SH-SY5Y (cell line): ENCODE measurements around the gene SV2B.

ENCODE experiments used
- GATA2 ChIP-seq: IDR thresholded peaks from 2 replicates; pipeline ENCODE4 v1.6.1; 2011; ENCODE audit warnings: mild to moderate bottlenecking, low read depth, low read length
- GATA3 ChIP-seq: IDR thresholded peaks from 2 replicates; pipeline ENCODE4 v1.6.1; 2011; ENCODE audit warnings: low read depth, mild to moderate bottlenecking, low read length, moderate library complexity

DNA sequence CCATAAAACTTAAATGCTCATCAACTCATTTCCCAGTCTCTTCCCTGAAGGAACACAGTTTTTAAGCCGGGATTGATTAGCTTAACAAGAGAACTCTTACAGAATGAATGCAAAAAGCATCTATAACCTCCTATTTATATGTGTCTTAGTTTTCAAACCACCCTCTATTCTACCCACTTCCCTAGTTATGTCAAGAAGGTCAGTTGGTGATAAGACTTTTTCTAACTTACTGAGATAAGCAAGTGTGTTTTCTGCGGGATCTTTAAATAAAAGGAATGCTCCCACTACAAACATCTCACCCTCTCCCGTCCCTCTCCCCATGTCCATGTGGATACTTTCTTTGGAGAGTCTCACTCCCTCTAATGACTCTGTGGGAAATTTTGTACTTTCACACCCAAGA is 218.5 kb downstream of the SV2B start:
- no peak for TF ChIP-seq GATA2
- TF ChIP-seq GATA3: no peak
